ENCODE measurements around the gene AGTR1.
A peak's percentile ranks its signal among the peaks of the same experiment; 100 is the strongest.

Gene AGTR1

GRCh38 chr3:148741219-148741618 lies 43.5 kb downstream of the AGTR1 start:
- H4K8ac ChIP-seq (ENCODE audit: low read depth, low read length), result no peak overlapping the region
- no peaks in the 10 kb centered on the region for H3K4me1 ChIP-seq (ENCODE audit: control insufficient read depth in 1 of 2, insufficient read depth in 2 of 2, low read length in 2 of 2)
- no peak overlapping the region for H4K12ac ChIP-seq (ENCODE audit: low read depth, low read length)
- no peak overlapping the region for H3K14ac ChIP-seq (ENCODE audit: low read length)
- H3K27me3 ChIP-seq (ENCODE audit: insufficient read depth, low read length), result no peaks in the 10 kb centered on the region
- DNase-seq, result no peak
- no peaks in the 10 kb centered on the region for H3K36me3 ChIP-seq (ENCODE audit: control insufficient read depth in 1 of 2, insufficient read depth in 2 of 2, low read length in 2 of 2)
- no peak overlapping the region for H2BK120ac ChIP-seq (ENCODE audit: insufficient read depth, low read length, poor library complexity)
- H2AFZ ChIP-seq (ENCODE audit: insufficient read depth, low read length, poor library complexity), result no peak overlapping the region
- no peak overlapping the region for H3K27ac ChIP-seq (ENCODE audit: low read depth, low read length)
- H2AK5ac ChIP-seq (ENCODE audit: low read length), result no peak overlapping the region
- H3K4ac ChIP-seq (ENCODE audit: low read depth, low read length), result no peak overlapping the region
- WGBS (ENCODE audit: extremely low coverage, insufficient coverage, insufficient read length), result no CpG with 5 or more reads among the region's 10 CpGs
- H3K79me2 ChIP-seq (ENCODE audit: control insufficient read depth, insufficient read depth, low read length, poor library complexity), result no peaks in the 10 kb centered on the region
- H3K23ac ChIP-seq (ENCODE audit: low read length), result peak overlapping the region; percentile 46
- no peak overlapping the region for H3K4me2 ChIP-seq (ENCODE audit: low read length)
- no peak overlapping the region for H4K91ac ChIP-seq (ENCODE audit: low read depth, low read length)
- no peak overlapping the region for H3K4me3 ChIP-seq (ENCODE audit: low read depth, low read length)
- H3K9ac ChIP-seq (ENCODE audit: low read length), result peak overlapping the region; percentile 38
- H3K18ac ChIP-seq (ENCODE audit: low read length), result no peak overlapping the region
- no peak overlapping the region for H2BK12ac ChIP-seq (ENCODE audit: low read length)
- no peaks in the 10 kb centered on the region for H3K79me1 ChIP-seq (ENCODE audit: low read length)
- no peak overlapping the region for H2BK5ac ChIP-seq (ENCODE audit: low read depth, low read length, poor library complexity)
- no peaks in the 10 kb centered on the region for H3K9me3 ChIP-seq (ENCODE audit: insufficient read depth, low read depth, low read length)

- DNase-seq, result peak in 1 of 2 donors; percentile 40
- Histone ChIP-seq H3K4ac (ENCODE audit: low read depth, low read length) (no peak overlapping the region), H3K79me1 (ENCODE audit: low read length) (no peaks in the 10 kb centered on the region), H2BK12ac (ENCODE audit: low read length) (no peak overlapping the region), H2AFZ (ENCODE audit: insufficient read depth, low read length, poor library complexity) (no peak overlapping the region), H3K4me1 (ENCODE audit: control insufficient read depth in 1 of 2, insufficient read depth in 2 of 2, low read length in 2 of 2) (no peaks in the 10 kb centered on the region), H3K36me3 (ENCODE audit: control insufficient read depth in 1 of 2, insufficient read depth in 2 of 2, low read length in 2 of 2) (no peaks in the 10 kb centered on the region), H3K4me2 (ENCODE audit: low read length) (no peak overlapping the region), H3K4me3 (ENCODE audit: low read depth, low read length) (no peak overlapping the region), H3K14ac (ENCODE audit: low read length) (no peak overlapping the region), H4K8ac (ENCODE audit: low read depth, low read length) (no peak overlapping the region), H3K27me3 (ENCODE audit: insufficient read depth, low read length) (no peaks in the 10 kb centered on the region), H4K91ac (ENCODE audit: low read depth, low read length) (no peak overlapping the region), H2BK120ac (ENCODE audit: insufficient read depth, low read length, poor library complexity) (no peak overlapping the region), H2AK5ac (ENCODE audit: low read length) (no peak overlapping the region), H3K27ac (ENCODE audit: low read depth, low read length) (no peak overlapping the region), H3K23ac (ENCODE audit: low read length) (no peak overlapping the region), H3K9ac (ENCODE audit: low read length) (no peak overlapping the region), H3K18ac (ENCODE audit: low read length) (no peak overlapping the region), H2BK5ac (ENCODE audit: low read depth, low read length, poor library complexity) (no peak overlapping the region), H3K9me3 (ENCODE audit: insufficient read depth, low read depth, low read length) (no peaks in the 10 kb centered on the region), H4K12ac (ENCODE audit: low read depth, low read length) (no peak overlapping the region), H3K79me2 (ENCODE audit: control insufficient read depth, insufficient read depth, low read length, poor library complexity) (no peaks in the 10 kb centered on the region)
- WGBS (ENCODE audit: extremely low coverage, insufficient coverage, insufficient read length), result no CpG with 5 or more reads among the region's 6 CpGs
Observed at GRCh38 chr3:148742118-148742517, 44.4 kb downstream of the AGTR1 start.

- Histone ChIP-seq H3K4me2 (ENCODE audit: low read length) (no peak overlapping the region), H3K79me1 (ENCODE audit: low read length) (no peaks in the 10 kb centered on the region), H3K14ac (ENCODE audit: low read length) (no peak overlapping the region), H3K23ac (ENCODE audit: low read length) (no peak overlapping the region), H4K12ac (ENCODE audit: low read depth, low read length) (no peak overlapping the region), H3K4me1 (ENCODE audit: control insufficient read depth in 1 of 2, insufficient read depth in 2 of 2, low read length in 2 of 2) (no peaks in the 10 kb centered on the region), H2AK5ac (ENCODE audit: low read length) (no peak overlapping the region), H2BK5ac (ENCODE audit: low read depth, low read length, poor library complexity) (no peak overlapping the region), H2BK120ac (ENCODE audit: insufficient read depth, low read length, poor library complexity) (no peak overlapping the region), H2BK12ac (ENCODE audit: low read length) (no peak overlapping the region), H3K9me3 (ENCODE audit: insufficient read depth, low read depth, low read length) (no peaks in the 10 kb centered on the region), H3K4ac (ENCODE audit: low read depth, low read length) (no peak overlapping the region), H4K8ac (ENCODE audit: low read depth, low read length) (no peak overlapping the region), H3K27me3 (ENCODE audit: insufficient read depth, low read length) (no peaks in the 10 kb centered on the region), H3K27ac (ENCODE audit: low read depth, low read length) (no peak overlapping the region), H2AFZ (ENCODE audit: insufficient read depth, low read length, poor library complexity) (no peak overlapping the region), H3K9ac (ENCODE audit: low read length) (no peak overlapping the region), H3K36me3 (ENCODE audit: control insufficient read depth in 1 of 2, insufficient read depth in 2 of 2, low read length in 2 of 2) (no peaks in the 10 kb centered on the region), H4K91ac (ENCODE audit: low read depth, low read length) (no peak overlapping the region), H3K79me2 (ENCODE audit: control insufficient read depth, insufficient read depth, low read length, poor library complexity) (no peaks in the 10 kb centered on the region), H3K4me3 (ENCODE audit: low read depth, low read length) (no peak overlapping the region), H3K18ac (ENCODE audit: low read length) (no peak overlapping the region)
- WGBS (ENCODE audit: extremely low coverage, insufficient coverage, insufficient read length), result no CpG with 5 or more reads among the region's 5 CpGs
- no peak for DNase-seq
Observed at GRCh38 chr3:148746053-148746452, 48.4 kb downstream of the AGTR1 start.

GRCh38 chr3:148748283-148748682 lies 50.6 kb downstream of the AGTR1 start:
- Histone ChIP-seq H3K4ac (ENCODE audit: low read depth, low read length) (no peak overlapping the region), H3K23ac (ENCODE audit: low read length) (no peak overlapping the region), H3K4me3 (ENCODE audit: low read depth, low read length) (no peak overlapping the region), H4K12ac (ENCODE audit: low read depth, low read length) (no peak overlapping the region), H3K14ac (ENCODE audit: low read length) (no peak overlapping the region), H2BK120ac (ENCODE audit: insufficient read depth, low read length, poor library complexity) (no peak overlapping the region), H3K36me3 (ENCODE audit: control insufficient read depth in 1 of 2, insufficient read depth in 2 of 2, low read length in 2 of 2) (no peaks in the 10 kb centered on the region), H3K4me2 (ENCODE audit: low read length) (no peak overlapping the region), H3K4me1 (ENCODE audit: control insufficient read depth in 1 of 2, insufficient read depth in 2 of 2, low read length in 2 of 2) (no peaks in the 10 kb centered on the region), H3K27ac (ENCODE audit: low read depth, low read length) (no peak overlapping the region), H3K9ac (ENCODE audit: low read length) (no peak overlapping the region), H2AK5ac (ENCODE audit: low read length) (no peak overlapping the region), H3K27me3 (ENCODE audit: insufficient read depth, low read length) (no peaks in the 10 kb centered on the region), H3K18ac (ENCODE audit: low read length) (no peak overlapping the region), H4K91ac (ENCODE audit: low read depth, low read length) (no peak overlapping the region), H3K79me1 (ENCODE audit: low read length) (no peaks in the 10 kb centered on the region), H2BK5ac (ENCODE audit: low read depth, low read length, poor library complexity) (no peak overlapping the region), H3K9me3 (ENCODE audit: insufficient read depth, low read depth, low read length) (no peaks in the 10 kb centered on the region), H4K8ac (ENCODE audit: low read depth, low read length) (no peak overlapping the region), H2BK12ac (ENCODE audit: low read length) (no peak overlapping the region), H2AFZ (ENCODE audit: insufficient read depth, low read length, poor library complexity) (no peak overlapping the region), H3K79me2 (ENCODE audit: control insufficient read depth, insufficient read depth, low read length, poor library complexity) (no peaks in the 10 kb centered on the region)
- no CpG with 5 or more reads among the region's 3 CpGs for WGBS (ENCODE audit: extremely low coverage, insufficient coverage, insufficient read length)
- DNase-seq, result no peak

Measured in trophoblast cell (in vitro differentiated cells and primary cell).